ENCODE data around the gene RTL5.

- no peak for TF ChIP-seq CTCF (conservative IDR thresholded peaks at IDR 0.05; ENCODE audit: low read length)
- no peak for TF ChIP-seq EZH2phosphoT487 (IDR thresholded peaks at IDR 0.05; ENCODE audit: borderline replicate concordance, low read depth, low read length)
These were observed 2.3 kb upstream of the RTL5 start for GRCh38 chrX:72133851-72134546.
